ENCODE measurements around the gene CHD2.

- no peak for TF ChIP-seq SUZ12 (IDR thresholded peaks at IDR 0.05; ENCODE audit: extremely low read depth, insufficient read depth, insufficient read length)
- no peak for TF ChIP-seq ZNF274 (IDR thresholded peaks at IDR 0.05; ENCODE audit: low read depth, low read length)
- TF ChIP-seq YY1 (IDR thresholded peaks at IDR 0.05; ENCODE audit: insufficient read depth, insufficient read length) = peak; percentile 97
Measured at GRCh38 chr15:92917598-92918407, 17.7 kb downstream of the CHD2 start.

Data from NT2/D1 (cell line).